Right hindlimb (tissue), 1 donor: ENCODE results near the gene DMD.

ENCODE experiments used
- DNase-seq: peaks from one replicate; pipeline ENCODE4 v3.0.0-alpha.2; 2018

The DMD gene

DNA sequence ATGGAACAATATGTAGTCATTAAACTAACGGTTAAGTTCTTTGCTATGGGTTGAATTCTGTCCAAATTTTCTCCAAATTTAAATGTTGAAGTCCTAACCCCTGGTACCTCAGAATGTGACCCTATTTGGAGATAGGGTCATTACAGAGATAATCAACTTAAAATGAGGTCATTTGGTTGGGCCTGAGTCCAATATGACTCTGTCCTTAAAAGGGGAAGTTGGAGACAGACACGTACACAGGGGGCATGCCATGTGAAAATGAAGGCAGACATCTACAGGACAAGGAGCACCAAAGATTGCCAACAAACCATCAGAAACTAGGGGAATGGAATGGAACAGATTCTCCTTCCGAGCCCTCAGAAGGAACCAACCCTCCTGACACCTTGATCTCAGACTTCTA, 1647.6 kb downstream of the DMD start:
- no peak for DNase-seq

DNA sequence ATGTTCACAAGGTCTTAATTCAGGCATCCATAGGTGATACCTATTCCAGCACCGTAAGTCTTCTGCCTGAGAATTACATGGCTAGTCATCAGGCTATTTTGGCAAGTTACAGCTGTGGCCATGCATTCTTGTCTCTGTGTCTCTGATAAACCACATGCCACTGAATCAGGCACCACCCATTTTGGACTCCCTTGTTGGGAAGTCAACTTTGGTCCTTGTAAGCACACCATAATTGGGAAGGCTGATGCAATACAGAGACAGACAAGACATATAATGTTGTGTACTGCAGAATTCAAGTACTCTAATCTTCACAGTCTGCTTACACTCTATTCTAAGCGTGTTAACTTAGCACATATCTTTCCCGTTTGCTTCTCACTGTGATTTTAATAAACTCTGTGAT, 1655.8 kb downstream of the DMD start:
- no peak for DNase-seq

DNA sequence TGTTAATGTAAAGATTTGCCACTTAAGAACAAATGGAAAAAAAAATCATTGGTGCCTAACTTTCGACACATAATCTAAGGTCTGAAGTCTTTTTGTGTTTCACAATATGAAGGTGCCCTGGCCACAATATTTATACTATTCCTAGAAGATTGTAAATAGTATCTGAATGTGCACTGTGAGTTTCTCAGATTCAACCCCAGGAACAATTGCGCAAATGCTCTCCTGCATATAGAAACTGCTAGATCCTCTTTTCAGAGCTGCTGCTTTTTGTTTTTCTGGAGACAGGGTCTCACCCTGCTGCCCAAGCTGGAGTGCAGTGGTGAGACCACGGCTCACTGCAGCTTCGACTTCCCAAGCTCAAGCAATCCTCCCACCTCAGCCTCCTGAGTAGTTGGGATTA, 1659.4 kb downstream of the DMD start:
- DNase-seq, result no peak

DNA sequence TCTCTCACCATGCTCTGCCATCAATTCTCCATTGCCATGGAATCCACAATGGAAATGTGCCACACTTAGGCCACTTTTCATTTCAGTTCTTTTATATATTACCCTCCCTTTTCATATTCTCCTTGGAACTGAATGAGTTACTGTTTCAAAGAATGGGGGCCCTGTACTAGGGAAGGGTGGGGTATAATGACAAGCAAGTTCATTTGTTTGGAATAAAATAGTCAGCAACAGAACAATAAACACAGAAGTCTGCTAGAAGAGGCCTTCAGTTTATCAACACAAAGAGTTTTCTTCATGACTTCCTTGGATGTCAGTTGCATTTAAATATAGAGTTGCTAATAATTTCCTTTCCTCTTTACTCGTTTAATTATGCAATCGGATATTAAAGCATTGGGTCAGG, 1661.2 kb downstream of the DMD start:
- no peak for DNase-seq

DNA sequence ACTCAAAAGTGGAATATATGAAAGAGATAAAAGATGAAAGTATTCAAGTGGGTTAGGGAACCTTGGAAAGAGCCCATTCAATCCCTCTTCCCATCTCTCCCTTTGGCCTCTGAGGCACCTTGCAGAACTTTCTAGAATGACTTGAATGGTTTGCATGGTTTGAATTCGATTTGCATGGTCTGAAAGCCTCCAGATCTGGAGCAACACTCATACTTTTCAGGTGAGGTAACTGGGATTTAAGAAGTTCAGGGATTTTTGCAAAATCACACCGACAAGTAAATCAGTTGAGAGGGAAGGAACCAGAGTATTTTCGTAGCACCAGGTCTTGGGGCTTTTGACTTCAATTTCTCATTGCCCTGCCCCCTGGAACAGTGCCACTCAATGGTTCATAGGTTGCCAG, 1663.5 kb downstream of the DMD start:
- DNase-seq, result no peak

DNA sequence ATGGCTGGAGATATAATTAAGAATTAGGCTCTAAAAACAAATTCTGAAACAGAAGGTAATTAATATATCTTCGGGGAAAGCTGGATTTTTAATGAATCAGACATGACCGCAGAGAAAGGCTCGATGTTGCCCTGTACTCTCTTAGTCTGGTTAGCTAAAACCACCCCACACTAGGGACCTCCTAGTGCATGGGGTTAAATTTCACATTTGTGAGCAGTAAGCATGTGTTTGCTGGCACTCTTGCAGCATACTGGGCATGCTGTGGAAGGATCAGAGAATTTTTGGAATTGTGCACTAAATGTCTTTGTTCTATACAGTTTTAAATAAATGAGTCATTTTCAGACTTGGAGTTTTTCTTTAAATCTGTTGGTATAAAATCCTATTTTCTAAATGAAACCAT, 1663.9 kb downstream of the DMD start:
- peak; percentile 19 for DNase-seq

DNA sequence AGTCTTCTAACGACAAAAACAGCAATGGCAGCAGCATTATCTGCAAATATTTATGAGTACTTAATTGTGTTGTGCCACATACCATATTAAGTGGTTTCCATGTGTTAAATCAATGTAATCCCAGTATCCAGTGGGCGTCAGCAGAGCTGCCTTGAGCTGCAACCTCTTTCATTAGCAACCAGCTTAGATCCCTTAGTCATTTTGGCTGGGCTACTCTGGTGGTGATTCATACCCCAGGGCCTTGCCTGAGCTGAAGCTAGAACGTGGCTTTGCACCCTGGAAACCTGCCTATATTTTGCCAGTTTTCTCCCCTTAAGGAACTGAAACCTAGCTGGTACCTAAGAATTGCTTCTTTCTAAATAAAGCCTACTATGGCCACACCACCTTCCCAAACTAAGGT, 1665.2 kb downstream of the DMD start:
- no peak for DNase-seq

DNA sequence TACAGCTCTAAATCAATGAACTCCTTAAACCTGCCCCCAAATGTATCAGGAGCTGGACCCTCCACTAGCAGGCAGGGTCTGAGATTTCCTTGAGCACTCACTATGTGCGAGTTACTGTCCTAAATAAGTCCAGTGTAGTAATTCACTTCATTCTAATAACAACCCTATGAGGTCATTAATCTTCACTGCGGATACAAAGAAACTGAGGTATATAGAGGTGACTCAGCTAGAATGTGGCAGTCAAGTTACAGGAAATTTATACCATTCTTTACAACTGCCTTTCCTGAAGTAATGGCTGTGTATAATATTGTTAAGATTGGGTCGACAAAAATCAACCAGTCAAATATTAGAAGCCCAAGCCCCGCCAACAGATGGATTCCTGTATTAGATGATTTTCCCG, 1665.6 kb downstream of the DMD start:
- DNase-seq, result no peak

DNA sequence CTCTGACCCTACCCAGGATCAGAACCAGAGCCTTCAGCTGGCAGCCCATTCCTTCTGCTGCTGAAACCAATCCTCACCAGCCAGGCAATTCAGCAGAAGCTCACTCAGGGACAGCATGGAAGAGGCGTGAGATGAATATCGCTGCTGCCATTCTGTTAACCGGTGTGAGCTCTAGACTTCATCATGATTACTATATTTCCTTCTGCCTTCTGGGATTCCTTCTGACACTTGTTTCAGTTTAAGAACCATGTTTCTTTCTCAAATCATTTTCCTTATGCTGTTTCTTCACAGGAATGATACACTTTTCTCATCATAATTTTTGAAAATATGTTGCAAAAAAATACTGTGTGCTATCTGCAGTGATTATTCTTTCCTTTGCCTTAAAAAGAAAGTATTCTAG, 1666.2 kb downstream of the DMD start:
- no peak for DNase-seq

DNA sequence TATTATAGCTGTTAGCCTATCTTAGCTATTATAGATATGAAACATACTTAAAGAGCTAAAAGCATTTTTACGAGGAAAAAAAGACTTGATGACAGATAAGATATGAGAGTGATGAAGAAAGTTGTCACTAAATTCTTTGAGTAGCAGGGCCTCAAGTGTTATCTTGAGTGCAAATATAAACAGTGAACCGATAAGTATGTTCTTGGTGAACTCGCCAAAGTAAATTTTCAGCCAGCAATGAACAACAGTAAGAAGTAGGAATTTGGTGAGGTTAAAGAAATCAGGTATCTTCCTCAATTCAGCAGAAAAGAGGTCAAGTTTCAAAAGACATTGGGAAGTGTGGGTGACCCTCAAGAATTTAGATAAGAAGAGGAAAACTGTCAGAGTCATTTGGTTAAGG, 1667.7 kb downstream of the DMD start:
- no peak for DNase-seq

DNA sequence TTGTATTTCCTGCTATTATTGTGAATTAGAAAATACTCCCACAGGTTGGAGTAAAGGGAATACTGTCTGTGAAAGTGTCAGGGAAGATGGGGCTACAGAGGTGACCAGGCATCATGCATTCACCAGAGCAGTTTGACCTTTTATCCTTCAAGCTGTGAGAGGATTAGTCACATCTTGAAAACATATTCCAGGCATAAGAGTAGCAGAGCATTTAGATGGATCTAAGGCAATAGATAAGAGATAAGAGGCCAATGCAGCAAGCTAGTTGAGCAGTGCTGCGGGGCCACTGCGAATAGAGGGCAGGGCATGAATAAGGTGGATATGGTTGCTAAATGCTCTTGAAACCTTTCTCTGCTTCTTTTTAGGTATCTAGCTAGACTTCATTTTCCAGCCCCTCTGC, 1668.8 kb downstream of the DMD start:
- no peak for DNase-seq

DNA sequence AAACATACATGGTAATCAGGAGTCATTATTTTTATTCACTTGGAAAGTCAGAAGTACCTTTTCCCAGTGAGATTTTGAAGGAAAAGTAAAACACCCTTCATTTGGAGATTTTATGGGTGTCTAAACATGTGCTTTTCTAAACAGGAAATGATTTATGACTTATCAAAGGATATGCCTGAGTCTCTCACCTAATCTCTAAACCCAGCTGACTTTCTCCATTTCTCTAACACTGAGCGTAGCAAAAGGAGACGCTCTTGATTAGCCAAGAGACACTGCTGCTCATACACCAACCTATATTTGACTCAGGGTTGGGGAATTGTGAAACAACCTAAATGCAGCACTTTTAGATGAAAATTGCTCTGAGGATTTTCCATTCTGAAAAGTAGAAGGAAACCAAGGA, 1671.0 kb downstream of the DMD start:
- no peak for DNase-seq

DNA sequence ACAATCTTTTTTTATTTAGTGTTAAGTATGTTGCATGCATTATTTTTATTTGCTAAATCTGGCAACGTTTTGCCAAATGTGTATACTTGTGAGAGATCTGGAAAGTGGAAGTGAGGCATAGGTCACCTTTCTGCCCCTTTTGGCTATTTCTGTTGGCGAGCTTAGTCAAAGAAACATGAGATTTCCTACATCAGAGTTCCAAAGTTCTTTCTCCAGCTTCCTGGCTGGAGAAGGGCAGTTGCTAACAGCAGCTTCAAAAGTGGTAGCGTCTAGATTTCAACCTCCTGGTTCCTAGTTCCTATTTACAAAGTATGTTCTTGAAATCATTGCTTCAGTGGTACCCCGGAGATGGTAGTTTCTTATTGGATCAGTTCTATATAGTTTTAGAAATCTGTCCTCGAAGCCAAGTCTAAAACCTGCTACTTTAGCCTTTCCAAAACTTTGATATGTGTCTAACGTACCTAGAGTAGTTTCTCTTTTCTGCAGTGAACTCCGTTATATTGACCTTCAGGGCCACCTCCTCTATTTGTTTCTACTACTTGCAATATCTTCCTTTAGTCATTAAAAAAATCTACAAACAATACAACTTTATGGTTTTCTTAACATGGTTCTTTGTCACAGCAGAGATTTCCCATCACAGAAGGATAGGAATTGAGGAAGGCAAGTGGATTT, 1683.8 kb downstream of the DMD start:
- no peak for DNase-seq

DNA sequence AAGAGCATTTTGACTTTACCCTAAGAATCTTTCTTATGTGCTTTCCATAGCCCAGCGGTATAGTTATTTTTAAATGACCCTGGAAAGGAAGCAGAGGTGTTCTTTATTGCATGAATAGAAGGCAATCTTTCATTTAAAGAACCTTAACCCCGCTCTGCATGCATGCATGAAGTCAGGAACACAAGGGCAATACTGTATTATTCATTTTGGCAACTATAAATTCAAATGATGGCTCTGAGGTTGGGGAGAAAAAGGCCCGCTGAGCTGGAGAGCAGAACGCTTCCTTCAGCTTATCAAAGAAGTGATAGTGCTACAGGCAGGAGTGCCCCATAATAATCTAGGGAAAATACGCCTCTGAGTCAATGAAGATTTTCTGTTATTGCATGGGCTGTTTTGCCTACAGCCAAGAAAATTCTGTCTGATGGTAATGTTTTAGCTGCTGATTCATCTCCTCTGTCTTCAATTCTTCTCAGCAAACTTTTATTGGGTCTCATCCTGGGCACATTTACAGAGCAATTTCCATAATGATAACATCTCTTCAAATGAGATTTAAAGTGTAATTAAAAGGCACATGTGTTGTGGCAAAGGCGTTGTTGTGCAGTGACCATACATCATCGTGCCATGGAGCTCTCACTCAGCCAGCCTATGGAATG, 1687.3 kb downstream of the DMD start:
- no peak for DNase-seq

DNA sequence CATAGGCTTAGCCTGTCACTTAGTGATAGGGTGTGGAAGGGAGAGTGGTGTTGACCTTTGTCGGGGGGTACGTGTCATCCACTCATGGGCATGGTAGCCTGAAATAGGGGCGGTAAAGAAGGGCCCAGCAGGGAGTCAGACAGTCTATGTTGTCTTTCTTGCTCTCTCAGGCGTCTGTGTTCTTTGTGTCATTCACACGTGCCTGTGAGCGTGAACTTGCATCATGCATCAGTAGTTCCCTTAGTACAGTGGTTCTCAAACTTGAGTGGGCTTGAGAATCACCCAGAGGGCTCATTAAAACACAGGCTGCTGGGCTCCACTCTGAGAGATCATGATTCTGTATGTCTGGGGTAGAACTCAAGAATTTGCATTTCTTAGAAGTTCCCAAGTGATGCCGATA, 1688.6 kb downstream of the DMD start:
- DNase-seq, result no peak

DNA sequence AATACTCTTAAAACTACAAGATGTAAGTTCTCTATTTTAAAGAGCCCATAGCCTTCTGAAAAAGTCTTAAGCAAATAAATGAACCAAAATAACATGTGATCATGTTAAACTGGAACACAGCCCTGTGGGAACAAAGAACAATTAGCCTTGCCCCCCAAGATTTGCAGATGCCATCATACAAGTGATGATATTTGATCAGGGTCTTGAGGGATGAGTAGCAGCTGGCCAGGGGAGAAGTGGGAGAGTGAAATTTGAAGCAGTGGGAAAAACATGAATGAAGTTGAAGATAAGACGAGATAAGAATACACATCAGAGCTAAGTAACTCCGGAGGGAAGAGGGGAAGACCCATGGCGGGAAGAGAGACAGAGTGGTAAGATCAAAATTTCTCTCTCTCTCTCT, 1689.4 kb downstream of the DMD start:
- DNase-seq, result no peak

DNA sequence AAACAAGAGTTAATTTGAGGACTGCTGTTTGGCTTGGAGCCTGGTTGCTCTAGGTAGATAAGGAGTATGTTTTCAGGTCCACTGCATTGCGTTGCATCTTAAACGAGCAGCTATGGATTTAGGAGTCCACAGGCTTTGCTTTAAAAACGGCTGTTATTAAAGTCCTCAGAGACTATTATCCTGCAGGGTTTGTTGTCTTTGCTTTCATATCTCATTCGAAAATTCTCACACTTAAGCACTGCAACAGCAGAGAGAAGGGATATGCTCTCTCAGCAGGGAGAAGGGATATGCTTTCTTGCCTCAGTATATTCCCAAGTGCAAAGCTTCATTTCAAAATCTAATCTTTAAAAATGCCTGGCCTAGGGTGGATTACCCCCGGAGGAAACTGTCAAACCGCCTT, 1694.8 kb downstream of the DMD start:
- no peak for DNase-seq

DNA sequence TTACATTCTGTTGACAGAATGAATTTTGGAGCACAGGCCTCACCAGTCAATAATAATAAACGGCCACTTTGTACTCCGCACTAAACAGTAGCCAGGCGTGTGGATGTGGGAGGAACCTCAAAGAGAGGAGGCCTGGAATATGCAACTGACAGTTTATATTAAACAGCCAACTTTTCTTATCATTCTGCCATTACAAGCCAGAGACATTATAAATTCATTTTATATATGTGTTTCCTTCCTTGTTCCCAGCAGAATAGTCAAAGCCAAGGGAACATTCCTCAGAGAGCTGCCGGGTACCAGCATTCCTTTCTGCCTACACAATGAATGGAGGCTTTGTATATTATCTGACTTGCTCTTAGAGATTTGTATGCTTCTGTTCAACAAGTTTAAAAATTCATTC, 1703.0 kb downstream of the DMD start:
- peak; percentile 23 for DNase-seq

DNA sequence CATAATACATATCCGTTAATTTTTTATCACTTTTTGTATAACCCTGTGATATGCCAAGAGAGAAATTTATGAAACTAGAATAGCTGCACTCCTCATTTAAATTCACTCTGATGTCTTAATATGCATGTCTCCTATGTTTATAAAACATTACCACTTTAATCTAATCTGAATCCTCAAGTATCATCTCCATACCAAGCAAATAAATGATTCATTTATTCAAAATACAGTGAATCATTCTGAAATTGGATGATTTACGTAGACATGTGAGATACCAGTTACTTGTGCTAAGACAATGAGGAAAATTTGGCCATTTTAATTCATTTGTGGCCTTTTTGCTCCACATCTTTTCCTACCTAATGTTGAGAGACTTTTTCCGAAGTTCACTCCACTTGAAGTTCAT, 1704.4 kb downstream of the DMD start:
- DNase-seq, result no peak

DNA sequence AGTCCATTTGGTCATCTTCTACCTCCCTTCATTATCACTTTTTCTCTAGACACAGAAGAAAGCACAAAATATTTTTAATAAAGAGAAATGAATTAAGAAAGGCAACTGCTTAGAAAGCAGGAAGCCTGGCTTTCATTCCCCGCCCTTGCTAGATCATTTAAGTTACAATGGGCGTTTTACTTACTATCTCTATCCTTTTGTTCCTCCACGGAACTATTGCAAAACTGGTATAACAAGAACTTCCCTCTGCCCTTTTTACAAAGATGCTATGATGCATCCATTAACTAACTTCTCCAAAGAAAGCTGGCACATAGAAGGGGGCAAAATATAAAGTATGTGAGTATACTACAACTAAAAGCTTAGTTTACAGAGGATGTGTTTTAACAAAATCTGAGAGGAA, 1705.0 kb downstream of the DMD start:
- no peak for DNase-seq

DNA sequence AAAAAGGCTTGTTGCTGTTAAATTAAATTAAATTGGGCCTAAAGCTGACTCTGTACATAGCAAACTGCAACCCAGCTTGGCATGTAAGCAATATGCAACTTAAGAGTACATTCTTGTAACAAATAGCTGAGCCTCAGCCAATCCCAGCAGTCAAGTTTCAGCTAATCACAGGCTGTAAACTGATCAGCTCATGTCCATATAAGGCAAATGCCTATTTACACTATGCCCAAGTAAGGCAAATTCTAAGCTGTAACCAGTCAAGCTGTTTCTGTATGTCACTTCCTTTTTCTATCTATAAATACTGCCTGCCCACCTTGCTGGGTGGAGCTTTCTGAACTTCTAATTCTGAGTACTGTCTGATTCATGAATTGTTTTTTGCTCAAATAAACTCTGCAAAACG, 1710.4 kb downstream of the DMD start:
- DNase-seq, result no peak

DNA sequence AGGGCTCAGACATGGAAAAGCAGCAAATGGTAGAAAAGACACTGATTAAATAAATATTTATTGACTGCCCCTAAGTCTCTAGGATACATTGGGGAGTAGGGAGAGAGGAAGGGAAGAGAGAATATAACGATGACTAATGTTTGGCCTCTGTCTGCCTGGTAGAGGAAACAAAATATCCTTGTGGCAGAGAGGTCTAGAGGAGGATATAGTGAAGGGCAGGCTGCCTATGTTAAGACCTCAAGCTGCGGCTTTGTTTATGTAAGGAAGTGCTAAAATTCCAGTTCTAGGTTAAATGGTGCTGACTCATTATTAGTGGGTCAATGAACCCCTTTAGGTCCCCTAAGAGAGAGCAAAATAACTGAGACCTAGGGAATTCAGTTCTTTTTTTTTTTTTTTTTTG, 1712.2 kb downstream of the DMD start:
- DNase-seq, result no peak

DNA sequence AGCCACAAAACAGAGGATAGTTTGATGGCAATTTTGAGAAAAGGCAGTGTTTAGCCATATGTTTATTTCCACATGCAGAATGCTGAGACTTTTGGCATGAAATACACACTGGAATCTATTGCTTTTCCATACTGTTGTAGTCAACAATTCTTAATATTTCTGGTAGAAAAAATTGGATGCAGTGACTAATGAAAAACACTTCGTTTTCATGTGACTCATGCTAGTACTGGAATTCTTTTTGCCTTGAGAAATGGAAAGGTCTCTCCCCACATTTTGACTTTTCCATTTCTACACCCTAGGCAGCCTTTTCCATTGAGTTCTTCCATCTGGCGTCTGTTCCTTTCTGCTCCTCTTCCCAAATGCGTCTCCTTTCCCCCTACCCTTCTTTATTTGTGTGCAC, 1714.3 kb downstream of the DMD start:
- no peak for DNase-seq

DNA sequence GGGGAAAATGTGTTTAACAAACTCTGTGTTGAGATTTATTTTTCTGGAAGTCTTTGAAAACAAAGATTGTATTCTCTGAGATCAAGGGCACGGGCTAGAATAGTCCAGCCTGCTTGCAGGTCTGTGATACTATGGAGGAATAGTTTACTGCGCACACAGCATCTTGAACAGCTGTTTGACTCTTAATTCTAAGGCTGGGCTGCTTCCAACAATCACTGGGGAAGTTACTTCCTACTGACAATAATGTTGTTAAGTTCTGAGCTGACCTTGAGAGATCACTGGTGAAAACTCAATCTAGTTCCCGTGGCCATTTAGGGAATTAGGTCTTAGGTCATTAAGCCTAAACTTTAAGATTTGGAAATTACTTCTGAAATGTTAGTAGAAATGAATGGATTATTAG, 1723.4 kb downstream of the DMD start:
- no peak for DNase-seq

DNA sequence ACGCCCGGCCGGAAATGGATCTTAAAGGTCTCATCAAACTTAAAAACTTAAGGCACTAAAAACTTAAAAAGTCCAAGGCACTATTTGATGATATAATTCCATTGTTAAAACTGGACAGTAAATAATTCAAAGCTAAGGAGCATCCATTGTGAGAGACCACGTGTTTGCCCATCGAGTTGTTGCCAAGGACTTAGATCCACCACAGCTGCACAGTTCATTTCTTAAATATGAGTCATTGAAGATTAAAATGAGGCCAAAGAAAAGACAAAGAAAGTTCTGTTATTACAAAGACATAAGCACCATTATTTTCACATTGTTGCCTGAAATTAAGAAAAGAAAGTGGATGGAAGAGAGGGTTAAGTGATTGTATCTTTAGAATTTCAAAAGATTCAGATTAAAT, 1728.0 kb downstream of the DMD start:
- peak; percentile 15 for DNase-seq
